GM21528 (cell line): ENCODE measurements around the gene SERPINB2.
"Not testable (repeated sequence)": the region's sequence is repeated elsewhere in the genome, so short reads cannot be mapped to it uniquely, and the experiment has no call there.

Experiments
- ATAC-seq: cut with Tn5 transposase; IDR thresholded peaks from one replicate; pipeline ENCODE4 v1.9.1; 2021; ENCODE audit warnings: mild to moderate bottlenecking, moderate library complexity; ENCODE audit not compliant: unreplicated experiment, low FRiP score

The SERPINB2 gene

DNA sequence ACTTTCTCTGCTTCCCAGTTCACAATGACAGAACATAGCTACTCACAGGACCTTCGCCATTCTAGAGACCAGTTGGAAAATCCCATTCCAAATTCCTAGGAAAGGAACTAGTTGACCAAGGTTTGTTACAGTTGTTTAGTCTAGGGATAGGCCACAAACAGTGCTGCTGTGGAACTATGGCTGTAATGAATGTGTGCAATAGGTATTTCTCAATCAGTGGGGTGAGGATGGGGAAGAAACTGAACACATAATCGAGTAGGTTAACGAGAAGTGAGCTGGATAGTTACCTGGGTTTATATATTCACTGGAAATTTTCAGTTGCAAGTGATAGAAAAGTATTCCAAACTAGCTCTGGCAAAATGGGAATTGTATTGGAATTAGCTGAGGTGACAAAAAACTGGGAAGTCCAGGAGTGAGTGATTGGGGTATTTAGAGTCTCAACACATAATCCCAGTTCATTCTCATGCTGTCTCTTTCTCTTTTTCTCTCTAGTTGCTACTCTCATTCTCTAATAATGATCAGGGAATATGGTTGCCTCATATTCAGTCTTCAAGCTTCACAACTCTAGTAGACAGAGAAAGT is 43.4 kb downstream of the SERPINB2 start:
- no peak for ATAC-seq

- ATAC-seq = peak; percentile 99
Observed at GRCh38 chr18:63936156-63936931, 48.8 kb downstream of the SERPINB2 start.

- peak; percentile 19 for ATAC-seq
Observed at GRCh38 chr18:63936932-63937393, 49.5 kb downstream of the SERPINB2 start.

DNA sequence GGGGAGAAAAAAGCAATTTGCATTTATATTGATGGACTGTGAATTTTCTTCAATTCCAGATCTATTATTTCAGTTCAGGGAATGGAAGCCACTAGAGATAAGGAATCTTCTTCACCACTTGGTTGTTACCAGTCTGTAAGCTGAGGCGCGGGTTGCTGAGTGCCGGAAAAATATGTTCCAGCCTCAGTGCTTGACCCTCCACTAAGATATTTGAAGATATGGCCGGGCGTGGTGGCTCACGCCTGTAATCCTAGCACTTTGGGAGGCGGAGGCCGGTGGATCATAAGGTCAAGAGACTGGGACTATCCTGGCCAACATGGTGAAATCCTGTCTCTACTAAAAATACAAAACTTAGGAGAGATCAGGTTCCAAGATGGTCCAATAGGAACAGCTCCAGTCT is 52.5 kb downstream of the SERPINB2 start:
- no peak for ATAC-seq

GRCh38 chr18:63940543-63941050 is 53.1 kb downstream of the SERPINB2 start:
- not testable (repeated sequence) for ATAC-seq

GRCh38 chr18:63947051-63947790 is 59.7 kb downstream of the SERPINB2 start:
- no peak for ATAC-seq

GRCh38 chr18:63949068-63949737 is 61.7 kb downstream of the SERPINB2 start, which contains the start of gene HMSD:
TSS of gene HMSD (plus strand) at chr18:63949301. CDS start at chr18:63953456, 4,155 bp downstream.
- peak; percentile 93 for ATAC-seq

- peak; percentile 48 for ATAC-seq
Observed at GRCh38 chr18:63951302-63951705, 63.8 kb downstream of the SERPINB2 start.
